SJSA1 (cell line): ENCODE results near the gene CELF5. TPM values are rescaled to one million over a fixed set of nuclear protein-coding genes. Genes with fewer than 3 reads are reported as not detected.

Source experiments
- total RNA-seq: library from RNA; depleted of rRNA; stranded (reverse); fragments of >200 nt; shearing (Covaris generic); gene quantifications from 2 replicates; pipeline ENCODE4 v1.2.3, GENCODE V29; 2014; rRNA removed

The CELF5 gene
- total RNA-seq, 1 experiment from 2014 or later: not detected

Other genes starting within 250 kb of the CELF5 start
- 2.0 and 7.2 TPM in 2 replicates for gene TLE6, start 247.1 kb upstream of the CELF5 start, total RNA-seq
- 19.2 and 19.9 TPM in 2 replicates for gene TLE2, start 195.4 kb upstream of the CELF5 start, total RNA-seq
- gene TLE5, start 162.2 kb upstream of the CELF5 start, total RNA-seq: 530 and 694 TPM in 2 replicates
- gene GNA11, start 130.3 kb upstream of the CELF5 start, total RNA-seq: 100 and 135 TPM in 2 replicates
- 0.05 TPM in 1 of 2 replicates, not detected in the other for gene GNA15, start 88.6 kb upstream of the CELF5 start, total RNA-seq
- not detected in 2 replicates for gene S1PR4, start 45.9 kb upstream of the CELF5 start, total RNA-seq
- 143 and 148 TPM in 2 replicates for gene NCLN, start 38.7 kb upstream of the CELF5 start, total RNA-seq
- 19.9 and 27.6 TPM in 2 replicates for gene NFIC, start 141.9 kb downstream of the CELF5 start, total RNA-seq